ENCODE measurements around the gene GPR148.

Gene GPR148

GRCh38 chr2:130759906-130760753 lies 31.3 kb downstream of the GPR148 start:
- peak; percentile 77 for DNase-seq (ENCODE audit: insufficient read length, low spot score)
- FAIRE-seq, result peak; percentile 60
- no peak for TF ChIP-seq POLR2A (IDR thresholded peaks at IDR 0.05; ENCODE audit: low read depth, low read length)

DNA sequence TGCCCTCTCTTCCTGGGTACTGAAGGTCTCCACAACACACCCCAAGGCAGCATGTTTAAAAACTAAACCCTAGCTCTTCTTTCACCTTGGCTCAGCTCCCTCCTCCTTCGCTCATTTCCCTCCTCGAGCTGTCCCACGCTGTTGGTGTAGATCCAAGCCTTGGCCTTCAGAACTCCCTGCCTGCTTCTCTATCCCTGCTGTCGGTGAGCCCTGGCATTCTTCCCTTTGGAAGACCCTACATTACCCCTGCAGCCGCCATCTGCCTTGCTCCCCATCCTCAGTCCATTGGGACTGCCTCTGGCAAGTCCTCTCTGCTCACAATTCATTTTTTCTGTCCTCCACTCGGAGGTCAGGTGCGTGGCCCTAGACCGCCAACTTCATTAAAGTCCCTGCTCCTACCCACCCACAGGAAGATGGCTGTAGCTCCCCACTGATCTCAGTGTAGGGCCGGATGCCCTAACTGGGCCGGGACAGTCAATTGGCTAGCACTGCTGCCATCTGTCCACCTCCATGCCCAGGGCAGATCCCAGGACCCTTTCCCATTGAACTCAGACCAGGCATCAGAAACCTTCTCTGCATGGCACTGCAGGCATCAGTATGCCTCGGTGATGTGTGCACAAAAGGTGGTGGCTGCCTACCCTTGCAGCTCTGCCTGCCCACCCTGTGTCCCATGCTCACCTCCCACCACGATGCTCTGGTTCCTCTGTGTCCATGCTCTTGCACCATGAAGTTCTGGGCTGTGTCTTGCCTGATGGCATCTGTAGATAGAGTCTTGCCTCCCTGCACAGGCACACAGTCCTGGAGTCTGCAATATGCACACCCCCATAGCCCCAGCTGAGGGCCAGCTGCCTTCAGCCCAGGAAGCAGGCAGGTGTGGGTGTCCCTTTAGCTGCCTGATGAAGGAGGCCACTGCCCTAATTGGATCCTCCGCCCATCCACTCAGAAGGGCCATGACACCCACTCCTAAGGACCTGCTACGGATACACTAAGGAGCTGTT lies 32.2 kb downstream of the GPR148 start:
- FAIRE-seq (no peak), DNase-seq (ENCODE audit: insufficient read length, low spot score) (no peak)
- no peak for TF ChIP-seq POLR2A (IDR thresholded peaks at IDR 0.05; ENCODE audit: low read depth, low read length)

- no peak for FAIRE-seq
- TF ChIP-seq POLR2A (IDR thresholded peaks at IDR 0.05; ENCODE audit: low read depth, low read length), result no peak
- no peak for DNase-seq (ENCODE audit: insufficient read length, low spot score)
Measured at GRCh38 chr2:130762031-130762909, 33.4 kb downstream of the GPR148 start.

- TF ChIP-seq POLR2A (IDR thresholded peaks at IDR 0.05; ENCODE audit: low read depth, low read length), result no peak
- DNase-seq (ENCODE audit: insufficient read length, low spot score) (no peak), FAIRE-seq (no peak)
Measured at GRCh38 chr2:130762910-130763385, 34.1 kb downstream of the GPR148 start.

GRCh38 chr2:130763405-130763804 lies 34.5 kb downstream of the GPR148 start:
- TF ChIP-seq POLR2A (IDR thresholded peaks at IDR 0.05; ENCODE audit: low read depth, low read length), result no peak
- no peak for FAIRE-seq
- DNase-seq (ENCODE audit: insufficient read length, low spot score), result no peak

GRCh38 chr2:130764035-130764820 lies 35.4 kb downstream of the GPR148 start:
- no peak for DNase-seq (ENCODE audit: insufficient read length, low spot score)
- FAIRE-seq, result no peak
- no peak for TF ChIP-seq POLR2A (IDR thresholded peaks at IDR 0.05; ENCODE audit: low read depth, low read length)

DNA sequence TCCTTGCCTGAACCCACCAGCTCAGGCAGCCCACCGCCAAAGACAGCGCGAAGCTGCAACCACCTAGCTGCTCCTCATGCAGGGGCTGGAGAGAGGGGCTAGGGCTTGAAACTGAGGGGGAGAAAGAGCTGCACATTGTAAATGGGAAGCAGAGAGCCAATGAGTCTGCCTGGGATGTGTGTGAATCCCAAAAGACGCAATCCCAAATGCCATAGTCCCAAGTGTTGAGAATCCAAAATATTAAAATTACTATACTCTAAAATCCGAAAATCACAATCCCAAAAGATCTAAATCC lies 35.9 kb downstream of the GPR148 start:
- DNase-seq (ENCODE audit: insufficient read length, low spot score) (no peak), FAIRE-seq (no peak)
- TF ChIP-seq POLR2A (IDR thresholded peaks at IDR 0.05; ENCODE audit: low read depth, low read length), result no peak

GRCh38 chr2:130765464-130765863 lies 36.6 kb downstream of the GPR148 start:
- TF ChIP-seq POLR2A (IDR thresholded peaks at IDR 0.05; ENCODE audit: low read depth, low read length), result no peak
- no peak for DNase-seq (ENCODE audit: insufficient read length, low spot score)
- FAIRE-seq, result no peak

GRCh38 chr2:130766037-130766436 lies 37.2 kb downstream of the GPR148 start:
- no peak for FAIRE-seq

GRCh38 chr2:130766711-130767407 lies 38.0 kb downstream of the GPR148 start:
- no peak for DNase-seq (ENCODE audit: insufficient read length, low spot score)
- FAIRE-seq, result no peak
- TF ChIP-seq POLR2A (IDR thresholded peaks at IDR 0.05; ENCODE audit: low read depth, low read length), result no peak

More at GRCh38 chr2:130766037-130766436, 37.2 kb downstream of the GPR148 start:
- no peak for TF ChIP-seq POLR2A (IDR thresholded peaks at IDR 0.05; ENCODE audit: low read depth, low read length)
- no peak for DNase-seq (ENCODE audit: insufficient read length, low spot score)

DNA sequence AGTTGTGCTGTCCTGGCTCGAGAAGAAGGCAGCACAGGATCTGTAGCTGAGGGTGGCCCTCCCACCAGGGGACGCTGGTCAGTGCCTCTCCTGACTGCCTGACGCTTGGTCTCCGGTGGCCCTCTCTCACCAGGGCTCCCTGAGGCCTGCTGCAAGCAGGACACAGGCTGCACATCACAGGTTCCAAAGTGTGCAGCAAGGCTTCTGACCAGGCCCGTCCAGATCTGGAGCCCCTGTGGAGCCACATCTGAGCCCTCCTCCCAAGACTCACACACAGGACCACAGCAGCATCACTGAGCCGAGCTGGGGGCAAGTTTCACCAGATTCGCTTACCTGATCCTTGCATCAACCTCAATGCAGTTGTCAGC lies 38.5 kb downstream of the GPR148 start:
- FAIRE-seq, result no peak
- no peak for DNase-seq (ENCODE audit: insufficient read length, low spot score)
- TF ChIP-seq POLR2A (IDR thresholded peaks at IDR 0.05; ENCODE audit: low read depth, low read length), result no peak

- no peak for TF ChIP-seq POLR2A (IDR thresholded peaks at IDR 0.05; ENCODE audit: low read depth, low read length)
- no peak for FAIRE-seq
- DNase-seq (ENCODE audit: insufficient read length, low spot score), result peak; percentile 40
Measured at GRCh38 chr2:130768191-130768855, 39.5 kb downstream of the GPR148 start.

All from H54 (cell line).